ENCODE data around the gene OLFML1.

GRCh38 chr11:7499081-7499480 lies 13.8 kb downstream of the OLFML1 start:
- TF ChIP-seq CTCF (IDR thresholded peaks at IDR 0.05 in 4 of 5, conservative IDR thresholded peaks at IDR 0.05 in 1 of 5) (no peak), POLR2A (IDR thresholded peaks at IDR 0.05) (no peak)

All from gastrocnemius medialis (tissue), 4 donors.